Stimulated activated CD4-positive, alpha-beta T cell treated with anti-CD3 and anti-CD28 coated beads, Interleukin-15, amount 100 ng/mL, for 48 hours (primary cell): ENCODE data around the gene ZDHHC11.

Experiments used
- DNase-seq, 2 donors: peaks; one replicate each; pipeline ENCODE4 v3.0.0-alpha.2; 2020; ENCODE audit warnings: low read depth in 2 of 2

The ZDHHC11 gene, protein sequence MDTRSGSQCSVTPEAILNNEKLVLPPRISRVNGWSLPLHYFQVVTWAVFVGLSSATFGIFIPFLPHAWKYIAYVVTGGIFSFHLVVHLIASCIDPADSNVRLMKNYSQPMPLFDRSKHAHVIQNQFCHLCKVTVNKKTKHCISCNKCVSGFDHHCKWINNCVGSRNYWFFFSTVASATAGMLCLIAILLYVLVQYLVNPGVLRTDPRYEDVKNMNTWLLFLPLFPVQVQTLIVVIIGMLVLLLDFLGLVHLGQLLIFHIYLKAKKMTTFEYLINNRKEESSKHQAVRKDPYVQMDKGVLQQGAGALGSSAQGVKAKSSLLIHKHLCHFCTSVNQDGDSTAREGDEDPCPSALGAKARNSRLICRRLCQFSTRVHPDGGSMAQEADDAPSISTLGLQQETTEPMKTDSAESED

DNA sequence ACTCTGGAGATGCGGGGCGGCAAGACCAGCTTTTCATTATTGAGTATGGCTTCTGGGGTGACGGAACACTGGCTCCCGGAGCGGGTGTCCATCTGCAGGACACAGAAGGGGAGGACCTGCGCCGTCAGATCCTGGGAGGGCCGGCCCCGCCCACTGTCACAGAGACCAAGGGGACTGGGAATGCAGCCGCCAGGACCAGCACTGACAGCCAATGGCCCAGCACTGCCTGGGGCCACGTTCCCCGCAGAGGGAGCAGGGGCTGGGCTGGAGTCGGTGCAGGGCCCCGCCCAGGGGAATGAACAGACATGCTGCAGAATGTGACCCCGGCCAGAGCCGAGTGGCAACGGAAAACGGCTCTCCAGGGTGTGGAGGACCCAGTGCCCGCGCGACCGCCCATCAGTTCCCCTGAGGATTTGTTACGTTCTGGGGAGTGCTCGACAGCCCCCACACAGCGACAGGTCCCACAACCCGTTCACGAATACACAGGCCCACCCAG lies at the start of gene ZDHHC11:
Gene ZDHHC11, minus strand, starts transcription at position 476 of the 496 bp plus-strand sequence. Its CDS starts 384 bp downstream, at position 92.
- no peak for DNase-seq

- no peak for DNase-seq
Observed at GRCh38 chr5:893711-894110, 42.9 kb upstream of the ZDHHC11 start.

DNA sequence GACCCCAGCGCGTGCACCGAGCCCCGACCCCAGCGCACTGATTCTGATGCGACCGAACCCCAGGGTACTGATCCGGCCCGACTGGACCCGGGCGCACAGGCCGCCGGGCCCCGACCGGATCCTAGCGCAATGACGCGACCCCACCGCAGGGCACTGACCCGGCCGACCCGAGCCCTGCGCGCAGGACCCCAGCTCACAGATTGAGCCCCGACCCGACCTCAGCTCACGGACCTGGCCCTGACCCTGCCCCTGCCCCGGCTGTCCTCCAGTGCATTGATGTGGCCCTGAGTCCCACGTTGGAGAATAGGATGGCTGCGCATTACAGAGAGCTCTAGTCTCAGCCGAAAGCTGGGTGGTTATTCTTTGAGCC lies 42.3 kb upstream of the ZDHHC11 start:
- no peak for DNase-seq

DNA sequence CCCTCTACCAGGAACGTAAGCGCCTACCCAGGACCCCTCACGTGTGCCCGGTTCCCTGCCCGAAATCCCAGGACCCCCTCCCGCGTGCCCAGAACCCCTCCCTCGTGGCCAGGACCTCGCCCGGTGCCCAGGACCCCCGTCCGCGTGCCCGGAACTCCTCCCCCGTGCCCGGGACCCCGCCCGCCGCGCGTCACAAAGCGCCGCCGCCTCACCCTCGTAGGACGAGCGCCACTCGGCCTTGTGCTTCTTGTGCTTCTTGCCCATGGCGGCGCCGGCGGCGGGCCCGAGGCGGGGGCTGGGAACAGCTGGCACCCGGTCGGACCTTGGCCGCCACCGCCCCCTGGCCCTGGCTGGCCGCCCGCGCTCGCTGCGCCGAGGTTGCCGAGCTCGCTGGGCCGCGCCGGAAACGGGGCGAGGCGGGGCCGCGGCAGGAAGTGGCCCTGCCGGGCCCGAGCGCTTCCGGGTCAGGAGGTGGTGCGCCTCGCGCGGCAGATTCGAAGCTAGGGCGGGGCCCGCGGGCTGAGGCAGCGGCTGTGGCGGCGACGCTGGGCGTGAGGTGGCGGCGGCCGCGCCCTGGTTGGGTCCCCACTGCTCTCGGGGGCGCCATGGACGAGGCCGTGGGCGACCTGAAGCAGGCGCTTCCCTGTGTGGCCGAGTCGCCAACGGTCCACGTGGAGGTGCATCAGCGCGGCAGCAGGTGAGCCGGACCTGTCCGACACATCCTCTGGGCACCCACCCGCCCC lies 41.8 kb upstream of the ZDHHC11 start, which contains the start of the genes BRD9 and TRIP13:
Gene BRD9, minus strand, starts transcription at position 408 of the 743 bp plus-strand sequence. Its CDS starts 144 bp downstream, at position 264.
Gene TRIP13, plus strand, starts transcription at position 491 of the 743 bp plus-strand sequence. Its CDS starts 115 bp downstream, at position 606.
- DNase-seq, result peak; percentile 70 to 80

GRCh38 chr5:891837-892393 lies 41.1 kb upstream of the ZDHHC11 start:
- no peak for DNase-seq

DNA sequence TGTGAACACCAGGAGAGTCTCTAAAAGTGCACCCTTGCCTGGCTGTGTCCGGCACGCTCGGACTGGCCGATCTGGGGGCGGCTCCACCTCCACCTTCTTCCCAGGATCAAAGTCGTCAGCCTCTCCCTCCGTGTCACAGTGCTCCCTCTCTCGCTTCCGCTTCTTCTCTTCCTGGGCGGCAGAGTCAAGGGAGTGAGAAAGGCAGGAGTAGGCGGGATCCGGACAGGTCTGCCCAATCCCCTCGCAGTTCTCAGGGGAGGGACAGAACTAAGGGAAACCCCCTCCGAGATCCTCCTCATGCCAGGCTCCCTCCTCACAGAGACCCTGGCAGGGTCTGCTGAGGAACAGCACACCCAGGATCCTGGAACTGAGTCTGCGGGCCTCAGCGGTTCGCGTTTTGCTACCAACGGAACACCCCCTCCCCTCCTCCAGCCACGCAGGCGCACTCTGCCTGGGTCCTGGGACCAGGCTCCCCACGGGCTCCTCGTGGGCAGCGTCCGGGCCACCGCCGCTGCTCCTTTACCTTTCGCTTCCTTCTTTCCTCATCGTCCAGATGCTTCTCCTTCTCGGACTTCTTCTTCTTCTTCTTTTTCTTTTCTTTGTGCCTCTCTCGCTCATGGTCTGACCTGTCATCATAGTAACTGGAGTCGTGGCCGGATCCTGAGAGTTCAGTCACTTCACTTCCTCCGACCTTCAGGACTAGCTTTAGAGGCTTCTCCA lies 40.5 kb upstream of the ZDHHC11 start:
- DNase-seq, result no peak

DNA sequence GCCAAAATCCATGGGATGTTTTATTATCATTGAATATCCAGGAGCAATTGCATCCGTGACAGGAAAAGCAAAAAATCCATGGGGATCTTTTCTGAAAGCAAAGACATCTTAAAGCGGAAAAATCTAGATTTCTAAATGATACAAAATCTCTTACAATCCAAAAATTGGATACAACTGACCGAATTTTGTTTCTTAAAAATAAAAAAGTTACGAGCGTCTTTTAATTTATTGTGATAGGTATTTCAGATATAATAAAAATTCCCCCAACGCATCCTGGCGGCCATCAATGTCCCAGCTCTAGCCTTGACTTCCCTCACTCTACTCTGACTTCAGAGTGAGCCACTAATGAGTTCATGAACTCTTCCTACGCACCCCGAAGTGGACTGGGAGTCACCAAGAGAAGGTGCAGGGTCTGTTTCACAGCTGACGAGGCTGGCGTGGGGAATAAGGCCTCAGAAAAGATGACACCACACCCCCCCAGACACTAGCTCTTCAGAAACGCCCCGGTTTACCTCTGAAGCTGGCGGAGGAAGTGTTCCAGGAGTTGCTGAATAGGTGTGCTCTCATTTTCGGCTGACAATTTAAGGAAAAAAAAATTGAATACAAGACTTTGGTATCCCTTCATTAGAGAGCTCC lies 38.4 kb upstream of the ZDHHC11 start:
- DNase-seq, result no peak

DNA sequence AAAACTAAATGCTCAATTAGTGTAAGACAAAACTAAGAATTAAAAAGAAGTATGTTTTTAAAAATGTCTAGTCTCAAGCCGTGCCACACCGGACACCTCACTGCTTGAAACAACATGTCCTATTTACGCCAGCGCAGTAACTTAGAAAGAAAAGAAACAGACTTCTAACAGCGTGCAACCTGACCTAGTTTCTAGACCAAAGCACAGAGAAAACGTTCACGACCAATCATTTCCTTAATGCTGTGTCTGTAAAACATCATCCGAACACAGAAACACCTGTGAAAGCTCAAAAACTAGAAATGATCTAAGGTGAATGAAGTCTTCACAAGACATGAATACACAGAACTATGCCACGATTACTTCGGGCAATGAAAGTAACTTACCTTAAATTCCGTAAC lies 37.9 kb upstream of the ZDHHC11 start:
- no peak for DNase-seq

DNA sequence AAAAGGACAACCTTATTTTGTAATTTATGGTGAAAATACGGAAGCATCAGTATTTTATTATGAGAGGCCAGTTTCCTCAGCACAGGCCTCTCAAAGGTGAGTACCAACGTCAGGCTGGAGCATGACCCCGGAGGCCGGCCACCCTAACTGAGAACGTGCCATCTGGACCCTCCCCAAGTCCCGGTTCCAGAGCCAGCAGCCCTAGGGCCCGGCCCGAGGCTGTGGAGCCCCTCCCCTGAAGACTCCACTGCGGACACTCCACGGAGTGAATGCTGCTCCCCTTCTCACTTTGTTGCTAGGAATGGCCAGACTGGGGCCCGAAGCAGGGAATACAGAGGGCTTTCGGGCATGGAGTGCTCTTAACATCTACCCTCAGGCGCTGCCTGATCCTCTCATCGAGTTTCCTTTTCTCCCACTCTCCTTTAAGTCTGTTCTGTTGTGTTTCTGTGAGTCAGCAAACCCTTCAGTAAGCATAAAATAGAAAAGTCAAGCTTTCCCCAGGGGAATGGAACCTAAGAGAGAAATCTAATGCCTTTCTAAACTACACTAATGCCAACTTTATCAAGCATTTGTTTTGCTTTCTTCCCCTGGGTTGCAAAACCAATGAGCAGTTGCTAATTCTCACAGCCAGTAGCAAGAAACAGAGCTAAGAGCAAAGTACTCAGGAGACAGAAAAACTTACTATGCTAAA lies 37.3 kb upstream of the ZDHHC11 start:
- DNase-seq, result no peak

GRCh38 chr5:886716-887325 lies 36.0 kb upstream of the ZDHHC11 start:
- no peak for DNase-seq

- no peak for DNase-seq
Observed at GRCh38 chr5:886036-886435, 35.2 kb upstream of the ZDHHC11 start.

DNA sequence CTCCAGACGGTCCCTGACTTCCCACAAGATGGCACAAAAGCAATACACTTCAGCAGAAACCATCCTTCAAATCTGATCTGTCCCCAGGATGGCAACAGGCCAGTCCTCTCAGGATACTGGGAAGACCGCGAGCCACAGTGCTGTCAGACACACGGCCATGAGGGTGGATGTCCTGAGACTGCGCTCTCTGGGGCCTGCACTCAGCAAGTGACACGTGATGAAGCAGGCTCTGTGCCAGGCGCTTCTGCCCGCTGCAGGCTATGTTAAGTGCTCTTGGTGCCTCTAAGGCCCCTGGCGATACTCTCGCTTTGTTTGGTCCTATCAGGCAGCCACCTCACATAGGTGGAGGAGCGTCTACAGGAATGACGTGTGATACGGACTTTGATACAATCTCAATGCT lies 34.7 kb upstream of the ZDHHC11 start:
- DNase-seq, result no peak

DNA sequence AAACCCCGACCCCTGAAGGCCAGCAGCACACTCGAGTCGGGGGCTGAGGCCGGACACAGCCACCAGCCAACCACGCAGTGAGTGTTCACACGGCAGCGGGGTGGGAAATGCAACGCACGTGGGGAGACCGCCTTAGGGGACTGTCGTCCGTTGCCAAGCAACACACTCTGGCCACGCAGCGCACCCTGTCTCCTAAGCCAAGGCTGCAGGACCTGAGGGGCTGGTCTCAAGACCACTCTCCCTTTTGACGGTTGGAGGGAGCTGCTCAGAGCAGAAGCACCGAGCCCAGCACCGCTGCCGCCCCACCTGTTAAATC lies 34.3 kb upstream of the ZDHHC11 start:
- no peak for DNase-seq

DNA sequence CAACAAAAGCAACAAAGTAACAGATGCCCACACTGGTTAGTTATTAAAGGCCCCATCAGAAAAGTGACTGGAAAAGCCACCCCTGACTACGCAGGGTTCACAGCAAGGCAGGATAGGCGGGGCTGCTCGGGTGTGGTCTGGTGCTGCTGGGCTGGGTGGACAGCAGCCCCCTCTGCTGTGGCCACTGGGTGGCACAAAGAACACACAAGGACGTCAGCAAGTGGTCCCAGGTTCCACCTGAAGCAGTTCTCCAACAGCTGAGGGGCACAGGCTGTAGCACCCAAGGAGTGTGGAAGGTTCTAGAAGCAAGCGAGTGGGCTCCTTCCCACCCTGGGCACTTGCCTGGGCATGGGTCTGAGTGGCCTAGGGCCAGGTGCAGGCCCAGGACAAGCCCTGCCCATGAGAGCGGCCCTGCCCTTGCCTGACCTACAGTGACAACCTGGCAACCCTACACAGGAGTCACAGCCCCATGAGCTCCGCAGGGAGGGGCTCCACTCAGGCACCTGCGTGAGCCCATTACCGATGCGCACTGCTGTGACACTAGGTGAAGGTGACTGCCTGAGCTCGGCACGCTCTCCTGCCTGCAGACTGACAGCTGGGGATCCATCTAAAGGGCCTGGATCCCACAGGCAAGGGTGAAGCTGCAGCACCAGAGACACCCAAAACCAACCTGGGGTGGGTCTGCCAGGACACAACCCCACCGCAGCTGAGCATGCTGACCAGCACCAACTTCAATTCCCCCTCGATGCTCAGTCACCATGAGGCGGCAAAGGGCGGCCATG lies 33.8 kb upstream of the ZDHHC11 start:
- DNase-seq, result no peak

DNA sequence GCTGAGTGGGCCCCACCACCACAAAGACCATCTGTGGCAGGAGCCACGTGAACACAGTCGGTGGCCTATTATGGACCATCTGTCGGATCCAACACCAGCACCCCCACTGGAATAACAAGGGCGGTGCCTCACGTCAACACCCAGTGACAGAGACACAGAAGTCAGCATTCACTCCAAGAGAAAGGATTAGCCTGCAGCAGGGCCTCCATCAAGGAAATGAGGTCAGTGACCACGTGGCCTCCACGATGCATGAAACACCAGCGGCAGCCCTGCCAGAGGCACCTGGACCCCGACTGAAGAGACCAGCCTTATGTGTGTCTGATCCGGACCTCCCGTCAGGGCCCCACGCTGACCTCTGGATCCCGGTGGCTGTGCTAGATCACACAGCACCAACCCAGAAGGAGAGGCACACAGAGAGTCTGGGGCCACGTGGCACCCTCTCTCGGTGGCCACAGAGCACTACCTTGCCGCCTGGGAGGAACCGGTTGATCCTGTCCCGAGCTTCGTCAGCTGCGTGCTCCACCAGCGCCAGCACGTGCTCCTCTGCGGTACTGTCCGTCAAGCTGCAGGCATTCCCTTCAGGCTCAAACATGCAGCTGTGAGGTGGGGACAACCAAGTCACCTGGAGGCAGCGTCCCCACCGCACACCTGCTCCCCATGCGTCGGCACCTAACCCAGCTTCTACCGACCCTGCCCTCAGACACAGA lies 32.8 kb upstream of the ZDHHC11 start:
- DNase-seq, result no peak

GRCh38 chr5:882253-883183 lies 31.7 kb upstream of the ZDHHC11 start:
- no peak for DNase-seq

DNA sequence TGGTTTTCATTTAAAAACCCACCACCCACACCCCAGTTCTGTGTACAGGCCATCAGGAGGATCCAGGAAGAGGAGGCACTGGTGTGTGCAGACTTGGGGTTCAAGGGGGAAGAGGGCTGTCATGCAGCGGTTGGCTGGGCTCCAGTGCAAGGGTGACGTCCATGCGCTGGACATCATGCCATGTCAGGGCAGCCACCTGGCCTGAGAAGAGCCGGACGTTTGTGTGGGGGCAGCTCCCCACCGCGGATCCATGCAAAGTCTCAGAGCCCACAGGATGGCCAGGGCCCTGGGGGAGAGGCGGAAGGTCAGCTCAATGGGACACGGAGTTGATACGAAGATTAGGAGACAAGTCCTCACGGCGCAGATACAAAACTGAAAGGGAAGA lies 30.8 kb upstream of the ZDHHC11 start:
- no peak for DNase-seq
